GM18498 (cell line): Measurements from ENCODE around the gene MRC2.

Experiments used
- ATAC-seq: cut with Tn5 transposase; IDR thresholded peaks from one replicate; pipeline ENCODE4 v1.9.1; 2021; ENCODE audit warnings: mild to moderate bottlenecking, moderate library complexity; ENCODE audit not compliant: unreplicated experiment

The MRC2 gene

DNA sequence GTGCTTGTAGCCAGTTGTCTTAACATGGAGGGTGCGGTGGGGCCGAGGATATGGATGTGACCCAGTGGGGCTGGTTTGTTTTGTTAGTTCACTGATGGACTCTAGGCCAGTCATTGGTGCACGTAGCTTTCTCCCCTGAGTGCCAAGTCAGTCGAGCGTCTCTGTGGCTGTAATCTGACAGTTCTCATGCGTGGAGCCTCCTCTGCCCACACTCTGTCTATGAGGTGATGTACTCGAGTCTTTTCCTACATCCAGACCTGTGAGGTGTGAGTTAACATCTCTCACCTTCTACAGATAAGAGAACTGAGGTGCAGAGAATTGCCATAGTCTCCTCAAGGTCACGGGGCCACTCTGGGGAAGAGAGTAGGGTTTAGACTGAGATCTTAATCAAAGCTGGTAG, 90.4 kb downstream of the MRC2 start:
- no peak for ATAC-seq

DNA sequence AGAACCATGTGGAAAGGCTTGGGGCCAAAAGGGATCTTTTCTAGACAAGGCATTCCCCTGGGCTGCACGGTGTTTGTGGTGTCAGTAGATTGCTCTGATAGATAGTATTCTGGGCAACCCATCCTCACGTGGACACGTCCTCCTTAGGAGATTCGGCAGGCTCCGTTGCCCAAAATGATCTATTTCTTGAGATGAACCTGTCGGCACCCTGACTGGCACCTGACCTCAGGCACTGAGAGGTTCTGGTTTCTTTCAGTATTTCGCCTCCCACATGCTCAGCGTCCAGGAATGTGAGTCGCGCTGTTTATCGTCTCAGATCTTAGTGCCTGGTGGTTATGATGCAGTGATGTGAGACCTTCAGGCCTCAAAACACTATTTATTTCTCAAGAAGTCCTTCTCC, 91.0 kb downstream of the MRC2 start:
- no peak for ATAC-seq

DNA sequence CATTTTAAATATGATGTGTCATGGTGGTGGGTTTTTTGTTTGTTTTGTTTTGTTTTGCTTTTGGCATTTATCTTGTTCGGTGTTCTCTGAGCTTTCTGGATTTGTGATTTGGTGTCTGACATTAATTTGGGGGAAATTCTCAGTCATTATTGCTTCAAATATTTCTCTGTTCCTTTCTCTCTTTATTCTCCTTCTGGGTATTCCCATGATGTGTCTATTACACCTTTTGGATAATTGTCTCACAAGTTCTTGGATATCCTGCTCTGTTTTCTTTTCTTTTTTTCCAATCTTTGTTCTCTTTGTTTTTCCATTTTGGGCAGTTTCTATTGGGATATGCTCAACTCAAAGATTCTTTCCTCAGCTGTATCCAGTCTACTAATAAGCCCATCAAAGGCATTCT, 92.1 kb downstream of the MRC2 start:
- no peak for ATAC-seq

DNA sequence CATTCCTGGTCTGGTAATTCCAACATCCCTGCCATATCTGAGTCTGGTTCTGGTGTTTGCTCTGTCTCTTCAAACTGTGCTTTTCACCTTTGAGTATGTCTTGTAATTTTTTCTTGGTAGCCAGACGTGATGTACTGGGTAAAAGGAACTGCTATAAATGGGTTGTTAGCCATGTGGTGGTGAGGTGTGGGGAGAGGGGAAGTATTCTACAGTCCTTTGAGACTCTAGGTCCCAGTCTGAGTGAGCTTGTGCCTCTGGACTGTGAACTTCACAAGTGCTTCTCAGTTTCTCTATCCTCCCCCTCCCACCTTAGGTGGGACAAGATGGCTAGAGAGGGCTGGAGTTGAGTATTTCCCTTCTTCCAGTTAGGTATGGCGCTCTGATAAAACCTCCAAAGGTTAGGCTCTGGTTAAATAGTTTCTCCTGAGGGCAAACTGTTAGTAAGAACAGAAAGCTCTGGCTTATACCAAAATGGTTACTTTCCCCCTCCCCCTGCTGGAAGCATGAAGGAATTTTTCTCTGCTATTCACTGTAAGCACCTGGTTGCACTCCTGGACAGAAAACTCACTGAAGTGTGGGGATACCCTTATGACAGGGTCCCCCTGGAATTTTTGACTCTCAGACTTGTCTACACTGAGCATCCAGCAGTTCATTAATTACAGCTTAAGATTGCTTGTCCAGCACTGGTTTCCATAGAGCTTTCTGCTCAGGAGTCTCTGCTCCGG, 92.8 kb downstream of the MRC2 start:
- ATAC-seq: peak; percentile 34

DNA sequence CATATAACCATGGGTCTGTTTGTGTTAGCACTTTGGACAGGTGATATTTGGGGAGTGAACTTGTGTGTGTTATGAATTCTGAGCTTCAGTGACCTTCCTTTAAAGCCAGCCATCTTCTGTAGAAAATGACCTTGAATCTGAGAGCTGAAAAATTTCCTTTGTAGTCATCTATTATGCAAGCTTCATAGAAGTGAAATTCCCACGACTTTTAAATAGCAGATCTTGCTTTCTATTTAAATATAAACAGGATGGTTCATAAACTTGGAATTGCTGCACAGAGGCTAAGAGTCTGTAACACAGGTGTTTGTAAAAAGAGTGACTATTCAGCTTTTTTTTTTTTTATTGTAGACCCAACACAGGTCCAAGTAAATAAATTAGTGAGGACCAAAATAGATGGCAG, 95.2 kb downstream of the MRC2 start:
- ATAC-seq: no peak

DNA sequence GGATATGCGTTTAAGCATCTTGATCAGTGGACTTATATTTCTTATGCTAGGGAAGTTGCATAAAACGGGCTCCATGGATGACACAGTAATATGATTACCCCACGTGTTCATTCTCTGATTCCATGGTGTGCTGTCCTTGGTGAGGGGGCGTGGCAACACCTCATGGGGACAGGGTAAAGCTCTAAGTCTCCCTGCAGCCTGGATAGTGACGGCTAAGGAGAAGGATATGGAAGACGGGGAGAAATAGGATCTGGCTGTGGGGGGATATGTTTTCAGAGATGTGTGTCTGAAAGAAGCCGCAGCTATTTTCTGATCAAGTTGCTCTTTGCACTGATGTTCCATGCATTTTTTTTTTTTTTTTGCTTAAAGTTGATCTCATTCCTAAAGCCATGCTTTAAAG, 96.4 kb downstream of the MRC2 start:
- ATAC-seq: no peak

DNA sequence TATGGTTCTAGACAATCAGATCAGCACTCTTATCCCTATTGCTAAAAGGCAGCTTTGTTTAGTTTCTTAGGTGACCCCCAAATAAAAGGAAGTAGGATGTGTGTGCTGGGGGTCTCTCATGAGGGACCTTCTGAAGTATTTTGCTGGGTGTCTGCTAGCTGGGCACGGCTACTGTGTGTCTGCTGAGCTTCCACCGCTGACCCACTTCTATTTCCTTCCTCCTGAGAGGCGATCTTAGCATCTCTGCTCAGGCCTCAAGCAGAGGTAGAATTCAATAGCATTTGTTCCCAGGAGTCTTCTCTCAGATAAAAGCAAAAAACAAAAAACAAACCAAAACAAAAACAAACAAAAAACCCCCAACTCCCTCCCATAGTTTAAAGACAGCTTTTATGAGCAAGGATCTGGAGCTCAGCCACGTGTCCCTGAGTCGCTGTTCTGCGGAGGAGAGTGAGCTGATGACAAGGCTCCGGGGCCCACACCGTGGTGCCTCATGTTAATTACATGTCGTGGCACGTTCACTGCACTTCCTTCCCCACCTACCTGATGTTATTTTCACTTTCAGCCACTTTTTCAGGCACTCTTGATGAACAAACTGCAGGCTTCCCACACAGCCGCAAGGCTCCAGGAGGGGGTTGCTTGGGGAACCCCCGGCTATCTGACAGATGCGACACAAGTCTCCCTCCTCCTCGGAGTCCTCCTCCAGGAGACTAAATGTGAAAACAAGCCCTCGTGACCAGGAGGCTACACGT, 97.1 kb downstream of the MRC2 start:
- ATAC-seq: peak; percentile 95

DNA sequence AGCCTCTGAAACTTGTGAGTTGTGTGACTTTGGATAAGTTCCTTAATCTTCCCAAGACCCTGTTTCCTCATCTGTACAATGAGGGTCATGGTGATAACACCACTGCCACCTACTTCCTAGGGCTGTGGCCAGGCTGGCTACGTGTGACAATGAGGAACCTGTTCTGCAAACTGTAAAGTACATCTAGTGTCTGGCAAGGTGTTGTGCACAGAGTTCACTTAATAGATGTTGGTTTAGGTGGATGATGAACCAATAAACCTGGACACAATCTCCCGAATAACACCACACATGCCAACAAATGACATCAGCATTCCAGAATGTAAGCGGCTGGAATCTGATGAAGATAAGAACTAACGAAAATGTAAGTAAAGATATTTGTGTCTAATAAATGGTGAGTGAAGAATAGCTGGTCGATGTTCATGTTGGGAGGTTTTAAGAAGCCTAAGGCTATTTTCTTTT, 98.3 kb downstream of the MRC2 start:
- ATAC-seq: no peak

DNA sequence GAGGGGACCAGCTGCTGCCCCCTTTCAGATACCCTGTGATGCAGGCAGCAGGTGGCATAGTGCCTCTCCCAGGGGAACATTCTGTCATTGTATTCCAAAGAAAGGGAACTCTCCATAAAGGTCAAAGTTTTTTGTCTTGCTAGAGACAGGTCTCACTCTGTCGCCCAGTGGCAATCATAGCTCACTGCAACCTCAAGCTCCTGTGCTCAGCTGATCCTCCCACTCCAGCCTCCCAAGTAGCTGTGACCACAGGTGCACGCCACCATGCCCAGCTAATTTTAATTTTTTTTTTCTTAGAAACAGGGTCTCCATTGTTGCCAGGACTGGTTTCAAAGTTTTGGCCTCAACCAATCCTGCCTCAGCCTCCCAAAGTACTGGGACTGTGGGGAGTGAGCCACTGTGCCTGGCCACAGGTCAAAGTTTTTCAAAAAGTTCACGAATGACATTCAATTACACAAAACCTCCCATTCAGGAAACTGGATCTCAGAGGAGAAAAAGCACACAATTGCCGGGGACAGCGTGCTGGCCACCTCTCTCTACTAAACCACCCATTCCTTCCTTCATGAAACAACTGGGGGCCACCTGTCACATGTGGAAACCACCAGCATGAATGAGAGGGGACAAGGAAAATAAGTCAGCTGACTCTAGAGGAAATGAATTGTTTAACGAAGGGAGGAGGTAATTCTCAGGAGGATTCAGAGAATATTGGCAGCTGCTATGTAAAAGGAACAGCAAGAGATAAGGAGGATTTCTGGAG, 100.6 kb downstream of the MRC2 start:
- ATAC-seq: no peak

DNA sequence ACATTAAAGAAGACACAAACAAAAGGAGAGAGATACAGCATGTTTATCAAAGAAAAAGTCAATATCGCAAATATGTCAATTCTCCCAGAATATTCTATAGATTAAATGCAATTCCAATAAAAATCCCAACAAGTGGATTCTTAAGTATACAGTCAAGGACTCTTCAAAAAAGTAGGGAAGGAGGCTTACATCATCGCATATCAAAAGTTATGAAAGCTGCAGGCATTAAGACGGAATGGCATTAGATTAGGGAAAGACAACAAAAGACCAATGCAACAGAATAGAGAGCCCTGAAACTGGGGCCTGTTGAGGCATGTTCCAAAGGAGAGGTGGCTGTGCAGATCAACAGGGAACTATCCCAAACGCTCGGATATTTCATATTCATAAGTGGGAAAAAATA, 104.7 kb downstream of the MRC2 start:
- no peak for ATAC-seq

DNA sequence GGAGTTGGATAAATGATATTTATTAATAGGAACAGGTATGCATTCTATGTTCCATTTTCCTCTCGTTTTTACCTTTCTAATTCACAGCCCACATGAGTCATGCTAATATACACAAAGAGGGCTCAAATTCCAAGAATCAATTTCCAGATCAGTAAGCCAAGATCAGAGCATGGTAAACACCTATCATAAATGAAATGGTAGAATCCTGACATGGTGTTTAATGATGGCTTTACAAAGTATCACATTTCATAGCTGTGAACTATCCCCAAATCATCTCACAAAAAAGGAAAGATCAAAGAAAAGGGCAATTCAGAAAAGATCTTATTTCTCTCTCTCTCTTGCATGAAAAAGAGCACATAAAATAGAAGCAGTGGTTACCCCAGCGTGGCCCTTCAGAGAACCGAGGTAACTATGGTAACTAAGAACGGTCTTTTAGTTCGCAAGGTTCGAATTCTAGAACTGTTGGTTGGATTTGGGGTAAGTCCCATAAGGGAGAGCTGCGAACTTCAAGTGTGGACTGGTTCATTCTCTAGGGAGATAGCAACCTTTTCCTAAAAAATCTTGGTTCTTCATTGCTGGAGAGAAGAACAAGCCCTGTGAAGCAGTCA, 107.7 kb downstream of the MRC2 start:
- ATAC-seq: no peak

DNA sequence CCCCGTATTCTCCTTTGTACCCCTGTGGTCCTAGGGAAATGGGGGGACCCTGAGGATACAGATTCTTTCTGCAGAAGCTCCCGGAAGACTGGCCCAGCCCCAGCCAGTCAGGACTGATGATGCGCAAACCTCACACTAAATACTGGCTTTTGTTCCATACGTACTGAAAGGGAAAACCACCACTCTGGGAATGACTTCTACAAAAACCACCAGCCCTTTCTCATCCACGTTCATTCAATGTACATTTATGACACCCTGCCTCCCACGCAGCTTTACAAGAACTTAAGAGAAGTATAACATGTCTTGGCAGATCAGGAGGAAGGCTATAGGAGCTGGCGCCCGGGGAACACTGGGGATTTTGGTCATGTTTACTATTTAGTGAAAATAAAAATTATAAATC, 110.0 kb downstream of the MRC2 start:
- ATAC-seq: no peak

DNA sequence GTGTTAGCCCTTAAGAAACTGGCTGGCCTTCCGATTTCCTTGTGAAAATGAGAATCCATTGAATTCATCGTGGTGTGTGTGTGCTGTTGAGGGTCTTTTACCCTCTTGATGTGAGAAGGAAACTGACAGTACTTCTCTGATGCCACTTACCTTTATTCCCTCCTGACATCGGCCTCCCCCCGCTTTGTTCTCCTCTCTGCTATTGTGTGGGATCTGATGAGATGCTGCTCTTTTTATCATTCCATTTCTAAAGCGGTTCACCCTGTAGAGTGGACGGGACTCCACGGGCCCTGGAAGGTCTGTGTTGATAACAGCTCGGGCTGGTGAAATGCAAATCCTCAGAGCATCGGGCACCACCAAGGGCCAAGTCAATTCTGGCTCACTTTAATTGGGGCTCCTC, 110.8 kb downstream of the MRC2 start:
- ATAC-seq: no peak

DNA sequence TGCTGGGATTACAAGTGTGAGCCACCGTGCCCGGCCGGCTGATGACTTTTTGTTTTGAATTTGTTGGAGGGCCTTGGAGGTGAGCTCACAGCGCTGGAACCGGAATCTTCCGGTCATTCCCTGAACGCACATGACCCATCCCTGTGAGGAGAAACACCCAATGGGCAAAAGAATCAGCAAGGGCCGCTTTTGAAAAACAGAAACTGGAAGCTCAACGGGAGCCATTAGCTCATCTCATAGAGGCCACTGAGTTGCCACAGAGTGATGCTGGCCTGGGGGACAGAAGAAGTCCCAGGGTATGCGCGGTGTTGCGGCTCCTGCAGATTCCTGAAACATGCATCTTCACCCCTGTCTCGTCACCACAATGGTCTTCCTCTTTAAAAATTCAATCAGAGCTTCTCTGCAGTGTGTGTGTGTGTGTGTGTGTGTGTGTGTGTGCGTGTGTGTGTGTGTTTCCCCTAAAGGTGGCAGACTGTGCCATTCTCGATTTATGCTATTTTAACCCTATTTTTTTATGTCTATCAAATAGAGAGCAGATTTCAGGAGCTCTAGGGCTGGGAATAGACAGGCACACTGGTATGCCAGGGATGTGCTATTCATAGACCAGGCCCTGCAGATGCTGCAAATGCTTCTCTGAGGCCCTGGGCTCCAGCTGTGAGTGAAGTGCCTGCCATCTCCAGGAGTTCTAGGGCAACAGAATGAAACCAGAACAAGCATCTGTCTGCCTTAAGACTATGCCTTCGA, 112.3 kb downstream of the MRC2 start:
- ATAC-seq: no peak

DNA sequence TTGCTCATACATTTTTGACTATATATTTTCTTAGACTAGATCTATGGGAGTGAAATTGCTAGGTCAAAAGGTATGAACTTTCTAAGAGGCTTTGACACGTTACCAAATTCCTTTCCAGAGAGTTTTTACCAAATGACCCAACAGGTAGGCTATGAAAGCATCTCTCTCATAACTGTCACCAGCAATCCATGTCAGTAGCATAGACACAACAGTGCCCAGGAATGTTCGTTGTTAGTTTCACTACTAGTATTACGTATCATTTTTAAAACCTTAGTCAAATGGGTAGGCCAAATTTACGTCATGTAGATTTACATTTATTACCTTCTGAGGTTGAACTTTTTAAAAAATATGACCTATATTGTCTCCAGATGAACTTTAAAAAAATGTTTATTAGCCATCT, 113.8 kb downstream of the MRC2 start:
- ATAC-seq: peak; percentile 62
